22Rv1 (cell line): ENCODE measurements around the gene SRL.

Source experiments
- H3K27ac ChIP-seq: fragments of 450-650 bp; 2 replicates; pipeline ENCODE4 v1.5.1; 2017
- ZFX ChIP-seq: fragments of 450-650 bp; IDR thresholded peaks from 2 replicates; pipeline ENCODE4 v1.6.1; 2017; ENCODE audit warnings: antibody characterized with exemption, borderline replicate concordance
- TF ChIP-seq, protein P1 (sequence below): fragments of 450-650 bp; IDR thresholded peaks from 2 replicates; pipeline ENCODE4 v1.5.1; 2017; ENCODE audit warnings: mild to moderate bottlenecking

Gene SRL

GRCh38 chr16:4198816-4199215 is 43.1 kb downstream of the SRL start:
- TF ChIP-seq, protein P1, sequence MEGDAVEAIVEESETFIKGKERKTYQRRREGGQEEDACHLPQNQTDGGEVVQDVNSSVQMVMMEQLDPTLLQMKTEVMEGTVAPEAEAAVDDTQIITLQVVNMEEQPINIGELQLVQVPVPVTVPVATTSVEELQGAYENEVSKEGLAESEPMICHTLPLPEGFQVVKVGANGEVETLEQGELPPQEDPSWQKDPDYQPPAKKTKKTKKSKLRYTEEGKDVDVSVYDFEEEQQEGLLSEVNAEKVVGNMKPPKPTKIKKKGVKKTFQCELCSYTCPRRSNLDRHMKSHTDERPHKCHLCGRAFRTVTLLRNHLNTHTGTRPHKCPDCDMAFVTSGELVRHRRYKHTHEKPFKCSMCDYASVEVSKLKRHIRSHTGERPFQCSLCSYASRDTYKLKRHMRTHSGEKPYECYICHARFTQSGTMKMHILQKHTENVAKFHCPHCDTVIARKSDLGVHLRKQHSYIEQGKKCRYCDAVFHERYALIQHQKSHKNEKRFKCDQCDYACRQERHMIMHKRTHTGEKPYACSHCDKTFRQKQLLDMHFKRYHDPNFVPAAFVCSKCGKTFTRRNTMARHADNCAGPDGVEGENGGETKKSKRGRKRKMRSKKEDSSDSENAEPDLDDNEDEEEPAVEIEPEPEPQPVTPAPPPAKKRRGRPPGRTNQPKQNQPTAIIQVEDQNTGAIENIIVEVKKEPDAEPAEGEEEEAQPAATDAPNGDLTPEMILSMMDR: no peak
- no peak for TF ChIP-seq ZFX

GRCh38 chr16:4194661-4195060 is 47.2 kb downstream of the SRL start:
- TF ChIP-seq, protein P1: no peak
- TF ChIP-seq ZFX: no peak
- H3K27ac ChIP-seq: no peak overlapping the region

More at GRCh38 chr16:4198816-4199215, 43.1 kb downstream of the SRL start:
- H3K27ac ChIP-seq: no peak overlapping the region

DNA sequence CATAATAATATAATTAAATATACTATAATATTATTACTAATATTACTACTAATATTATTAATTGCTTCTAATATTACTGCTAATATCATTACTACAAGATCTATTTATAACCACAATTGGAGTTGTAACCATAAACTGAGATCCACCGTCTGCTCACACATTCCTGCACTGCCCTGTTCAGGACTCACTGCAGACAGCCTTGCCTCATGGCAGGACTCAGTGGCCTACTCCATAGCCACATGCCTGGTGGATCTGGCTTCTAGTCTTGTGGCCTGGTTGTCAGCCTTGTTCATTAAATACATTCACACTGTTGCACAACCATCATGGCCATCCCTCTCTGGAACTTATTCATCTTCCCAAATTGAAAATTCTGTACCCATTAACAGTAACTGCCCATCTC is 48.0 kb downstream of the SRL start:
- no peak overlapping the region for H3K27ac ChIP-seq
- TF ChIP-seq ZFX: no peak
- TF ChIP-seq, protein P1: no peak

DNA sequence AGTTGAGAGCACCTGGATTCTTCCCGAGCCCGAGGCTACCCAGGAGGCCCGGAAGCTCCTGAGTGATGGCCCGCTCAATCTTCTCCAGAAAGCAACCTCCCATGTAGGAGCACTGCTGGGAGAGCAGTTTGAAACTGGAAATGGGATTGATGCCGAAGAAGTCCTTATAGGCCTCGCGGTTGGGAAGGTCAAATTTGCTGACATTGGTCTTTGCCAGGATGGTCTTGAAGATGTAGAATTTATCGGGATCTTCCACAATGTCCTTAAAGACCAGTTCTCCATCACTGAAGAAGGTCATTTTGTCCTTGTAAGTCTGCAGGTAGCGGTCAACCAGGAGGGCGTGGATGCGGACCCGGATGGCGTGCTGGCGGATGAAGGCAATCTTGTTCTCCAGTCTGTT is 49.7 kb downstream of the SRL start:
- no peak overlapping the region for H3K27ac ChIP-seq
- TF ChIP-seq, protein P1: no peak
- no peak for TF ChIP-seq ZFX

DNA sequence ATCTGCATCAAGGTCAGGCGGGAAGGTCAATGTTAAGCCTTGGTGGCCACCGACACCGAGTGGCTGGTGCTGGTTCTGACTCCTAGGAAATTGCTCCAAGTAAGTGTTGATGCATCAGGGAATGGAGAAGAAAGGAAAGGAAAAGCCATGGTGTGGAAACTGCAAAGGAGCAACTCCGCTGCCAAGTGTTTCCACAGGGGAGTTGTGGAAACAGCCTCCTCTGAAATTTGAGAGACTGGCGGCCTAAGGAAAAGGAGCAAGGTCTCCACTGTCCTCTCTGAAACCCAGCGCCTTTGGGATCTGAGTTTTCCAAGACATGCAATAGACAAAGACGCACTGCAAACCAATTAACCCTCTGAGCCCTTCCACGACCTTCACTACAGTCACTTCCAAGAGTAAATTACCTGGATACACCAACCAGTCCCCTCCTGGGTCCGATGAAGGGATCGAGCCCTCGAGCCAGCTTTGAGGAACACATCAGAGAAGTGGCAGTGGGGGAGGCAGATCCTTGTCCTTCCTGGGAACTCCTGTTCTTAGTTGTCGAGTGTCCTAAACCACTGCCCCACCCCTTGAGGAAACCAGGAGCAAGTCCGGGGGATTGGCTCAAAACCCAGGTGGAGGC is 51.1 kb downstream of the SRL start:
- no peak overlapping the region for H3K27ac ChIP-seq
- TF ChIP-seq ZFX: no peak
- TF ChIP-seq, protein P1: no peak

DNA sequence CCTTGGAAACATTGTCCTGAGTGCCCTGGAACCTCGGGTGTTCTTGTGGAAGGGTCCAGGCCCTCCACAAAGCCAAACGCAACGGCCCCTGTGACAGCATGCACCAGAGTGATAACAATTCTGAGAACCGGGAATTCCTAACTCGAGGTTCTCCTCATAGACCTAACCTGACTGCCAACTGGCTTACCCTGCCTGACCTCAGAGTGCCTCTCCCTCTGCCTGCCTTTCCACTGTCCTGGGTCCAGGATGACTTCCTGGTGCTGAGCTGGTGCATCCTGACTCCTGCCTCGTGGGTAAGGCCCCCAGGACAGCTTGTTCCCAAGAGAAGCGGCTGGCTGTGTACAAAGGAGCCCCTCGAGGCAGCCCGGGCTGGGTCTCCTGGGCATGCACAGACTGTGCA is 51.8 kb downstream of the SRL start:
- no peak overlapping the region for H3K27ac ChIP-seq

GRCh38 chr16:4184038-4184702 is 57.7 kb downstream of the SRL start:
- TF ChIP-seq, protein P1: no peak
- no peak for TF ChIP-seq ZFX

More for the DNA sequence above, 51.8 kb downstream of the SRL start:
- no peak for TF ChIP-seq ZFX

More at GRCh38 chr16:4184038-4184702, 57.7 kb downstream of the SRL start:
- H3K27ac ChIP-seq: peak overlapping the region; percentile 94
